ENCODE data around the gene IL1RL2. TPM values are rescaled to one million over a fixed set of nuclear protein-coding genes. Genes with fewer than 3 reads are reported as not detected.

The IL1RL2 gene
- total RNA-seq, 1 donor from 2014 or later, result 6.3 TPM

DNA sequence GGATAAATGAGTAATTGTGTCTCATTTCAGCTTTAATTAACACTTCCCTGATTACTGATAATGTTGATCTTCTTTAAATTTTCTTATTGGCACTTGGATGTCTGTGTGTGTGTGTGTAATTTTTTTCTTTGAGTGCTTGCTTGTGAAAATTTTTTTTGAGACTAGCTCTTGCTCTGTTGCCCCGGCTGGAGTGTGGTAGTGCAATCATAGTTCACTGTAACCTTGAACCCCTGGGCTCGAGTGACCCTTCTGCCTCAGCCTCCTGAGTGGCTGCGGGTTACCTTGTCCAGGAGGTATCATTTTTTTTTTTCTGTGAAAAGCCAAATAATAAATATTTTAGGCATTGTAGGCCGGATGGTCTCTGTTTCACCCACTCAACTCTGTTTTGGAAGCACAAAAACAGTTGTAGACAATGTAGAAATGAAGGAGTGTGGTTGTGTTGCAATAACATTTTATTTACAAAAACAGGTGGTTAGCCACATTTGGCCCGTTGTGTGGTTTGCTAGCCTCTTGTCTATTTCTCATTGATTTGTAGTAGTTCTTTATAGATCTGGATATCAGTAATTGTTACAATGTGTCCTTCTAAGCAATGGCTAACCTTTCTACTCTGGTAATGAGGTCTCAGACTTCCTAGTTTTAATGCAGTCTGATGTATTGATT is 7.9 kb downstream of the IL1RL2 start:
- DNase-seq, result no peak

DNA sequence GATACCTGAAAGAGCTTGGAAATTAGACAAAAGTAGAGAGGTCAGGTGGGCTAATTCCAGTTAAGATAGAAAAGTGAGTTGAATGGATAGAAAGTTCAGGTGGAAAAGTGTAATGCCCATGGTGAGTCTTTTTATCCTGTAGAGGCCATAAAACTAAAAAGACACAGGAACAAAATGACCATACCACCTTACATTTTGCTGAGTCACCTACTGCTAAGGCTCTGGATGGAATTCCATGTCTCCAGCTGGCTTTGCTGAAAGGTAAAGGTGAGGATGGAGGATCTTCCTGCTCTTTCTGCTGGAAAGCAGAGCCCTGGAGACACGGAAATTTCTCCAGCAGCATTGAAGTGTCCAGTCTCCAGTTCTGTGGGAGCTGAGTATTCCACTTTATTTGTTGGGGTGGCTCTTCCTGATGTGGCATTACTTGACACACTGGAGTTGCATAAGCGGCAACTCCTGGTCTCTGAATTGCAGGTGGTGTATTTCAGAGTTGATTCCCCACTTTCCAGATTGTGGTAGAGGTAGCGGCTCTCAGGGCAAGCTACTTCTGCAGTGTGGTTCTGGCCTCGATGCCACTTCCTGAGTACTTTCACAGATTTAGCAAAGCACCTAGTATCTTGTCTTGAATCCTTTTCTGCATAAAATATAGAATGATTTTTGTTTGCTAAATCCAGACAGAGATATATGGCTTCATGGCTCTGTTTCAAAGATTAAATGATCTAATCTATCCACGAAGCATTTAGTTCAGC is 10.7 kb downstream of the IL1RL2 start:
- no peak for DNase-seq

DNA sequence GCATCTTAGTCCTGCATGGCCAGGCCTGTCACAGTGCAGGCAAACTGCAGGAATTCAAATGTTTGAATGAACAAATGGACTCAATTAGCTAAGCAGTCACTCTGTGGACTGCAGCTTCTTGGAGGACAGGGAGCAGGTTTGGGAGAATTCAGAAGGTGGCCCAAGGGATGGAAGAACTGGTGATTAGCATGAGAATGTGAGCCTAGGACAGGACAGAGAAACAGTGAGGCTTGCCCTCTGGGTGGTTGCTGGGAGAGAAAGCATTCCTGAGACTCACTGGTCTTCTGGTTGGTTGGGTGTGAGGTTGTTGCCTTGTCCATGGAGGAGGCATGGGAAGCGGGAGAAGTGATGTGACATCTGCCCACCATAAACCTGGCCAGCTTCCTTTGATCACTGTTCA is 13.7 kb downstream of the IL1RL2 start:
- DNase-seq, result no peak

- DNase-seq, result no peak
These were observed 17.8 kb downstream of the IL1RL2 start for GRCh38 chr2:102204638-102205037.

DNA sequence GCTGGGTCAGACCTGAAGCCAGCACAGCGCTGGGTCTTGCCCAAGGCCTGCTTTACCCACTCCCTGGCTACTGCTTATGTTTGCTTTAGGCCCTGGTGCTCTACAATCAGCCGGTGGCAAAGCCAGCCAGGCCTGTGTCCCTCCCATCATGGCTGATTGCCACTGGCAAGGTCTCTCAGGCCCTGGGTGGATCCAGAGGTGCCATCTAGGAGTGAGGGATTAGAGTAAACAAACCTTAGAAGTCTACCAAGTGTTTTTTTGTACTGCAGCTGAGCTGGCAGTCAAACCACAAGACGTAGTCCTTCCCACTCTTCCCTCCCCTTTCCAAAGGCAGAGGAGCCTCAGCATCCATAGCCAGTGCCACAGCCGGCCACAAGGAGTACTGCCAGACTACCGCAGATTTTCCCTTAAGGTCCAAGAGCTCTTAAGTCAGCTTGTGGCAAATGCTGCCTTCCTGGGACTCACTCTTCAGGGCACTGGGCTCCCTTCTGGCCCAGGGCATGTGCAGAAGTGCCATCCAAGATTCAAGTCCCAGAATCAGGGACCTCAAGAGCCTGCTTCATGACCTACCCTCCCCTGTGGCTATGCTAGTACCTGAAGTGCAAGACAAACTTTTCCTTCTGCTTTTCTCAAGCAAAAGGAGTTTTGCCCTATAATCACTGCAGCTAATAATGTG is 20.0 kb downstream of the IL1RL2 start:
- DNase-seq, result no peak

- no peak for DNase-seq
These were observed 22.0 kb downstream of the IL1RL2 start for GRCh38 chr2:102208774-102209173.

DNA sequence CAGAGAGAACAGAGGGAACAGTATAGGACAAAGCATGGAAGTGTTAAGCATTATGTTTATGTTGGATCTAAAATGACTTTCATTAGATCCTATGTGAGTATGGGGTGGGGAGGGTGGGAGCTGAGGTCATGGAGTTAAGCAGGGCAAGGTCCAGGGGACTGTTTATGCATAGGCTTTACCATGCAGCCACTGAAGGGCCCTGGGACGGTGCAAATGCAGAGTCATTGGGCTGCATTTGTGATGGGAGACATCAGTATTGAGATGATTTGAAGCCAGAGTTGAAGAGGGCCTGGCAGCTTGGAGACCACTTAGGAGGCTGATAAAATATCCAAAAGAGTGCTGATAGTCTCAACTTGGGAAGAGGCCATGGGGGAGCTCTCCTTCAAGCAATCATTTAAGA is 22.7 kb downstream of the IL1RL2 start:
- no peak for DNase-seq

DNA sequence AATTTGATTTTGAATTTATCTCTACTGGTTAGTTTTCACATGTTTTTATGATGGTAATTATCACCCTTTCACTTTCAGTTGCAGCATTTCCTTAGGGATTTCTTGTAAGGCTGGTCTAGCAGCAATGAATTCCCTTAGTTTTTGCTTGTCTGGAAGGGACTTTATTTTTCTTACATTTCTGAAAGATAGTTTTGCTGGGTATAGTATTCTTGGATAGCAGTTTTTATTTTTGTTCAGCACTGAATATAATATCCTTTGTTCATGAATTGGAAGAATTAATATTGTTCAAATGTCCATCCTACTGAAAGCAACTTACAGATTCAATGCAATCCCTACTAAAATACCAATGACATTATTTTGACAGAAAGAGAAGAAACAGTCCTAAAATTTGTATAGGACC is 30.2 kb downstream of the IL1RL2 start:
- DNase-seq, result no peak

GRCh38 chr2:102224824-102225739 is 38.3 kb downstream of the IL1RL2 start:
- no peak for DNase-seq

DNA sequence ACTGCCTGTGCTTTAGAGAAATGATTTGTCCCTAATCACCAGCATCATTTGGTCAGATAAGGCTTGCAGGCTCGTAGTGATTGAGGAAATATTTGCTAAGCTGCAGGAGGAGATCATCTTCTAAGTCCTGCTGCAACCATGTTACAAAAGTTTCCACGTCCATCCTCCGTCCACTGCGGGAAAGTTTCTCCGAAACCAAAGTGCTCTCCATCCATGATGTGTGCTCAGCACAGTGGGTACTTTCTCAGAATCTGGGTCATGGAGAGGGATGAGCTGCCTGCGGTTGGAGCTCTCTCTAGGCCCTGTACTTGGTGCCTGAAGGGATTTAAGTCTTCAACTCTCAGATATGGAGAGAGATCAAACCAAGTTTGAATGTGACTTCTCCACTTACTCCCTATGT is 39.3 kb downstream of the IL1RL2 start:
- DNase-seq, result no peak

GRCh38 chr2:102226612-102227391 is 40.0 kb downstream of the IL1RL2 start:
- DNase-seq, result no peak

DNA sequence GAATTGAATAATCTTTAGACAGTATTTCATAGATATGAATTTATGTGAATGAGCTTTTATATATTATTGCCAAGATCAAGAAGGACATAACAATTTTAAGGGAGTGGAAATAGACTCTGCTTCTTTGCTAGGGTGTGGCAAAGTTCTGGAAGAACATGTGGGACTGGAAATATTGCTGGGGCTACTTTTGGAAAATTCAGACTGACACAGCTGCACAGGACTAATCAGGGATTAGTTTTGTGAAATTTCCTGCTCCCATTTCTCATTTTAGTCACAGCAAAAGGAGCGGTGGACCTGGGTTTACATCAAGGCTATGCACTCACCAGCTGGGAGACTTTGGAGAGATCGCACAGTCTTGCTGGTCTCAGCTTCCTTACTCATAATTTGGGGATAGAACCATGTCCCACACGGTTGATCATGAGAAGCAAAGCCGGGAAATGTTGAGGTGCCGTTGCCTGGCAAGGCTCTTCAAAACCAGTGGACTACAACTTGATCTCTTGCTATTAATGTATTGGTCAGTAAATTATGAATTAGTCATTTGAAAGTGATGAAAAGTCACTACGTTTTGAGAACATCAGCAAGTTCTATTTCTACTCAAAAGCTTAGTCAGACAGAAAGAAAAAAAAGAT is 42.4 kb downstream of the IL1RL2 start:
- no peak for DNase-seq

DNA sequence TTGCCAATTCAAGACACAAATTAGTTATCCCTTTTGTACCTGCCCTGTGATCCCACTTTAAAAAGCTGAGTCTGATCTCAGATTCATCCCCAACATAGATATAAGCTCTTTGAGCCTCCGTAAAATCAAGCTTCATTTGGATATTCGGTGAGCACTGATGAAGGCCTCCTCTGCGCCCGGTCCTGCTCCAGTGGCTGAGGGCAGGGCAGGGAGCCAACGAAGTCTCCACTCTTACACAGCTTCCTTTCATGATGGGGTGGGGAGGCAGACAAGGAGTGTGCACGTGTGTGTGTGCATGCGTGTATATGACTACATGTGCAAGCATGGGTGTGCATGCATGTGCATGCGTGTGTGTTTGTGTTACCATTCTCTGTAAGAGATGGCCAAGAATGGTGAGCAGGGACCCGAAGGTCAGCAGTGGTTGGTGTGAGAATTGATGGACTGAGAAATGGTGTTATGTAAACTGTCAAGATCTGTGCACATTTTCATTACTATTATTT is 43.6 kb downstream of the IL1RL2 start:
- no peak for DNase-seq

- no peak for DNase-seq
These were observed 46.5 kb downstream of the IL1RL2 start for GRCh38 chr2:102233132-102233884.

- no peak for DNase-seq
These were observed 48.2 kb downstream of the IL1RL2 start for GRCh38 chr2:102235042-102235473.

- DNase-seq, result no peak
These were observed 48.7 kb downstream of the IL1RL2 start for GRCh38 chr2:102235491-102235890.

DNA sequence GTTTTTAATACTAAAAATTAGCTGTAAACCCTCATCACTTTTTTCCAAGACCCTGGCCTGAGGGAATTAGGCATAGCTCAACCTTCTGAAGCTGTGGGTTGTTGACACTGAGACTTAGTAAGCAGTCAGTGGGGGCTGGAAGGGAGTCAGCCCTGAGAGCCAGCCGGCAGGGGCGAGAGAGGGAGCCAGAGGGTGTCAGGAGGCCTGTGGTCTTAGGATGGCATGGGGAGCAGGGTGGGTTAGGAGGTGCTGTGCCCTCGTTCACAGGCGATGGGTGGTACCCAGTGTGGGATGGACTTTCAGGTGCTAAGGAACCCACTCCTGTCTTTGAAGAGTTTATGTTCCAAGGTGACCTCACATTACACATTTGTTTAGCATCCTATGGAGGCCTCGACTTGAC is 49.3 kb downstream of the IL1RL2 start:
- DNase-seq, result no peak

GRCh38 chr2:102237176-102237575 is 50.4 kb downstream of the IL1RL2 start:
- no peak for DNase-seq

- no peak for DNase-seq
These were observed 51.4 kb downstream of the IL1RL2 start for GRCh38 chr2:102238039-102238756.
